Hepatocyte (in vitro differentiated cells): Measurements from ENCODE around the gene B3GAT3. TPM values are rescaled to one million over a fixed set of nuclear protein-coding genes. Genes with fewer than 3 reads are reported as not detected.

Experiments
- DNase-seq: peaks from one replicate; pipeline ENCODE4 v3.0.0-alpha.2; 2016; ENCODE audit warnings: low spot score
- H2AFZ ChIP-seq: fragments of 200-600 bp; sonication (generic); 2 replicates; pipeline ENCODE4 v1.6.0; 2016; ENCODE audit warnings: antibody characterized with exemption, mild to moderate bottlenecking
- H3K27ac ChIP-seq: fragments of 200-600 bp; sonication (generic); 2 replicates; pipeline ENCODE4 v1.5.1; 2016; ENCODE audit warnings: mild to moderate bottlenecking
- H3K27me3 ChIP-seq: fragments of 200-600 bp; sonication (generic); 2 replicates; pipeline ENCODE4 v1.6.1; 2016
- H3K36me3 ChIP-seq: fragments of 200-600 bp; sonication (generic); replicated peaks from 2 replicates; pipeline ENCODE4 v1.5.1; 2016; ENCODE audit warnings: low read depth; ENCODE audit not compliant: insufficient read depth
- H3K4me1 ChIP-seq: fragments of 200-600 bp; sonication (generic); 2 replicates; pipeline ENCODE4 v1.5.1; 2016; ENCODE audit warnings: mild to moderate bottlenecking, moderate library complexity; ENCODE audit not compliant: insufficient read depth
- H3K4me2 ChIP-seq: fragments of 200-600 bp; sonication (generic); 2 replicates; pipeline ENCODE4 v1.6.0; 2016
- H3K4me3 ChIP-seq: fragments of 200-600 bp; sonication (generic); 2 replicates; pipeline ENCODE4 v1.5.1; 2016; ENCODE audit warnings: mild to moderate bottlenecking
- H3K79me2 ChIP-seq: fragments of 200-600 bp; sonication (generic); 2 replicates; pipeline ENCODE4 v1.6.0; 2017; ENCODE audit warnings: mild to moderate bottlenecking
- H3K9me2 ChIP-seq: fragments of 200-600 bp; sonication (generic); replicated peaks from 2 replicates; pipeline ENCODE4 v1.6.0; 2017; ENCODE audit warnings: mild to moderate bottlenecking; ENCODE audit not compliant: insufficient read depth
- H3K9me3 ChIP-seq: fragments of 200-600 bp; sonication (generic); 2 replicates; pipeline ENCODE4 v1.5.1; 2016; ENCODE audit warnings: low read depth, mild to moderate bottlenecking
- H4K20me1 ChIP-seq: fragments of 200-600 bp; sonication (generic); 2 replicates; pipeline ENCODE4 v1.6.0; 2016; ENCODE audit warnings: mild to moderate bottlenecking; ENCODE audit not compliant: insufficient read depth, poor library complexity, severe bottlenecking
- CTCF ChIP-seq: fragments of 200-600 bp; sonication (generic); IDR thresholded peaks from 2 replicates; pipeline ENCODE4 v1.5.1; 2016; ENCODE audit warnings: antibody characterized with exemption, mild to moderate bottlenecking; ENCODE audit not compliant: poor library complexity
- EZH2 ChIP-seq: fragments of 200-600 bp; sonication (generic); IDR thresholded peaks from 2 replicates; pipeline ENCODE4 v1.6.1; 2016; ENCODE audit warnings: antibody characterized with exemption, mild to moderate bottlenecking, borderline replicate concordance
- EZH2phosphoT487 ChIP-seq: fragments of 200-600 bp; sonication (generic); IDR thresholded peaks from one replicate; pipeline ENCODE4 v1.6.1; 2018; ENCODE audit warnings: antibody characterized with exemption, mild to moderate bottlenecking, low read depth, moderate library complexity; ENCODE audit not compliant: unreplicated experiment, severe bottlenecking
- WGBS: methylation state at CpG from one replicate; pipeline ENCODE4 v1.1.6; 2016; ENCODE audit warnings: low lambda C conversion rate; ENCODE audit errors: missing lambda C conversion rate; 5-methylcytosine and 5-hydroxymethylcytosine counted together
- polyA plus RNA-seq: library from polyadenylated mRNA; unstranded; fragments of >200 nt; fragmentation: Nextera tagmentation; extraction: Ambion mirVana; gene quantifications from 2 replicates; pipeline ENCODE4 v1.2.1, GENCODE V29; 2016
- total RNA-seq: library from RNA; depleted of rRNA; stranded (reverse); fragments of >200 nt; gene quantifications from 2 replicates; pipeline ENCODE4 v1.2.3, GENCODE V29; 2014

The B3GAT3 gene
- total and polyA plus RNA-seq, 2 experiments from 2014 or later, result 32.3 to 61.4 TPM

DNA sequence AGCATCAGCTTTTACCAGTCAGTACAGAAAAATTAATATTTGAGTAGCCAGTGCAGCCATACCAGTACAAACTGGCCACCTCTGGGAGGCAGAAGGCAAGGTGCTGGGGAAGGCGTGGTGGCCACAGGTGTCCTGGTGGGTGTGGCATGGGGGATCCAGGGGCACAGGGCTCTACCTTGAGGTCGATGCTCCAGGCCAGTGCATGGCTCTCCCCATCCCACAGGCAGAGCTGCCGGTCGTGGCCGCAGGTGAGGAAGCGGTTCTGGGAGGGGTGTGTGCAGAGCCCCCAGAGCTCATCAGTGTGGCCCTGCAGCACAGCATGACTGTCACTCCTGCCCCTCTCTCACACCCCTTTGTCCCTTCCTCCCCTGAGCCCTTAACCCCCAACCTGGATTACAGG is 16.3 kb downstream of the B3GAT3 start:
- H3K4me1 ChIP-seq, result peaks cover 8% of the 10 kb centered on the region
- H3K27me3 ChIP-seq, result no peaks in the 10 kb centered on the region
- no peaks in the 10 kb centered on the region for H3K36me3 ChIP-seq
- H3K4me3 ChIP-seq, result no peak overlapping the region
- H3K9me3 ChIP-seq, result no peaks in the 10 kb centered on the region
- no peak overlapping the region for H2AFZ ChIP-seq
- TF ChIP-seq EZH2phosphoT487 (no peak), CTCF (no peak), EZH2 (no peak)
- H3K9me2 ChIP-seq, result no peaks in the 10 kb centered on the region
- H3K27ac ChIP-seq, result no peak overlapping the region
- peaks cover 13% of the 10 kb centered on the region for H3K79me2 ChIP-seq
- H3K4me2 ChIP-seq, result no peak overlapping the region
- DNase-seq, result no peak
- H4K20me1 ChIP-seq, result peaks cover 2% of the 10 kb centered on the region
- WGBS, result 96% methylated on average over 6 of the region's 6 CpGs

DNA sequence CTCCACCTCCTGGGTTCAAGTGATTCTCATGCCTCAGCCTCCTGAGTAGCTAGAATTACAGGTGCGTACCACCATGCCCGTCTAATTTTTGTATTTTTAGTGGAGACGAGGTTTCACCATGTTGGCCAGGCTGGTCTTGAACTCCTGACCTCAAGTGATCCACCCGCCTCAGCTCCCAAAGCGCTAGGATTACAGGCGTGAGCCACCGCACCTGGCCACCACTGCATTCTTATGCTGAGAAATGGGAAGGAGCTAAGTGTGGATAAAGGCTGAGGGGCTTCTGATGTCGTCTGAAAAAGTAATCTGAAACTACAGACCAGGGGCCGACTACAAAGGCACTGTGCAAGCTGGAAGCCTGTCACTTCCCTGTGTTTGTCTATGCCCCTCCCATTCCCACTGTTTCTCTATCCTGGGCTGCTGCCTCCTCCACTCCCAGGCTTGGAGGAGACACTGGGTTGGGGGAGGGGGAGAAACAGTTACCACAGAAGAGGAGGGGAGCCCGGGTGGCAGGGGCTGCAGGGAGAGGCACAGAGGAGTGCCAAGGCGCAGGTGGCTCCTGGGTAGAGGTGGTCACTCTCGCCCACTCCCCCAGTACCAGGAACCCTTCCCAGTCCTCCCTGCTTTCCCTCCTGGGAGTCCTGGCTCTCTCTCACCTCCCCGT is 17.2 kb downstream of the B3GAT3 start:
- no peak for TF ChIP-seq EZH2
- TF ChIP-seq EZH2phosphoT487, result no peak
- no peak for TF ChIP-seq CTCF
- H3K27me3 ChIP-seq, result no peaks in the 10 kb centered on the region
- WGBS, result 71% methylated on average over 13 of the region's 13 CpGs
- peaks cover 11% of the 10 kb centered on the region for H4K20me1 ChIP-seq
- H3K27ac ChIP-seq, result no peak overlapping the region
- H3K36me3 ChIP-seq, result no peaks in the 10 kb centered on the region
- no peak overlapping the region for H3K4me2 ChIP-seq
- peak; percentile 41 for DNase-seq
- no peaks in the 10 kb centered on the region for H3K9me2 ChIP-seq
- H3K9me3 ChIP-seq, result no peaks in the 10 kb centered on the region
- peaks cover 16% of the 10 kb centered on the region for H3K4me1 ChIP-seq
- no peak overlapping the region for H3K4me3 ChIP-seq
- H2AFZ ChIP-seq, result no peak overlapping the region
- peaks cover 17% of the 10 kb centered on the region for H3K79me2 ChIP-seq

DNA sequence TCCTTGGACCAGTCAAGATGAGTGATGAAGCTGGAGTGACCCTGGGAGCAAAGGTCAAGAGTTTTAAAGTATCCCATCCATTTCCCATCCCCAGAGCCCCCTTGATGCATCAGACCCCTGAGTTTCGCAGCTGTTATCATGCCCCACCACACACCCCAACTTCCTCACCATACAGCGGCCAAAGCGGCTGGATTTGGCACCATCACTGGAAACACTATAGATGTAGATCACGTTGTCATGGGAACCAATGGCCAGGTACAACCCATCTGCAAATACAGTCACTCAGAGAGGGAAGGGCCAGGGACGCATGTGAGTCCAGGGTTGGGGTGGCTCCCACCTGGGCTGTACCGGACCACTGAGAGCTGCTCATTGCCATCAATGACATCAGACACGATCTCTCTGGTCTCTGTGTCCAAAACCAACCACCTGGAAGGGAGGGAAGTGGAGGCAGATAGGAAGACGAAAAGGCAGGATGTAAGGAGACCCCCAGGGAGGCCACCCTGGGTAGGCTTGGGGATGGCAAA is 17.9 kb downstream of the B3GAT3 start:
- Histone ChIP-seq H2AFZ (no peak overlapping the region), H3K4me2 (no peak overlapping the region), H3K36me3 (no peaks in the 10 kb centered on the region), H3K4me1 (peaks cover 20% of the 10 kb centered on the region), H3K79me2 (peaks cover 23% of the 10 kb centered on the region), H3K27ac (no peak overlapping the region), H3K27me3 (no peaks in the 10 kb centered on the region), H3K4me3 (no peak overlapping the region), H3K9me3 (no peaks in the 10 kb centered on the region), H3K9me2 (no peaks in the 10 kb centered on the region), H4K20me1 (peaks cover 14% of the 10 kb centered on the region)
- 96% methylated on average over 8 of the region's 8 CpGs for WGBS
- TF ChIP-seq EZH2phosphoT487, result no peak
- no peak for TF ChIP-seq CTCF
- TF ChIP-seq EZH2, result no peak
- DNase-seq, result no peak
